ENCODE data around the gene GUCY2C.

The GUCY2C gene

DNA sequence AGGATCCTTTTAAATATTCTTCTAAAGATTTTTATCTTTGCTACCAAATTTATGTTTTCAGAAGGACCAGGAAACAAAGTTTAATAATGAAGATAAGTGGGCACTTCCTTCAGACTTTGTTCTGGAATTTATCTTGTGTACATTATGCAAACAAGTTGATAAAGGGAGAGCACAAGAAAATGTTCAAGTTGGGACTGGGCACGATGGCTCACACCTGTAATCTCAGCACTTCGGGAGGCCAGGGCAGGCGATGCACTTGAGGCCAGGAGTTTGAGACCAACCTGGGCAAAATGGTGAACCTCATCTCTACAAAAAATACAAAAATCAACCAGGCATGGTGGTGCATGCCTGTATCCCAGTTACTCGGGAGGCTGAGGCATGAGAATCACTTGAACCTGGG is 133.4 kb downstream of the GUCY2C start:
- no peak for DNase-seq (ENCODE audit: low read depth)
- H3K4me3 ChIP-seq (ENCODE audit: control insufficient read depth, low read depth, low read length): no peak overlapping the region
- TF ChIP-seq, protein P1, sequence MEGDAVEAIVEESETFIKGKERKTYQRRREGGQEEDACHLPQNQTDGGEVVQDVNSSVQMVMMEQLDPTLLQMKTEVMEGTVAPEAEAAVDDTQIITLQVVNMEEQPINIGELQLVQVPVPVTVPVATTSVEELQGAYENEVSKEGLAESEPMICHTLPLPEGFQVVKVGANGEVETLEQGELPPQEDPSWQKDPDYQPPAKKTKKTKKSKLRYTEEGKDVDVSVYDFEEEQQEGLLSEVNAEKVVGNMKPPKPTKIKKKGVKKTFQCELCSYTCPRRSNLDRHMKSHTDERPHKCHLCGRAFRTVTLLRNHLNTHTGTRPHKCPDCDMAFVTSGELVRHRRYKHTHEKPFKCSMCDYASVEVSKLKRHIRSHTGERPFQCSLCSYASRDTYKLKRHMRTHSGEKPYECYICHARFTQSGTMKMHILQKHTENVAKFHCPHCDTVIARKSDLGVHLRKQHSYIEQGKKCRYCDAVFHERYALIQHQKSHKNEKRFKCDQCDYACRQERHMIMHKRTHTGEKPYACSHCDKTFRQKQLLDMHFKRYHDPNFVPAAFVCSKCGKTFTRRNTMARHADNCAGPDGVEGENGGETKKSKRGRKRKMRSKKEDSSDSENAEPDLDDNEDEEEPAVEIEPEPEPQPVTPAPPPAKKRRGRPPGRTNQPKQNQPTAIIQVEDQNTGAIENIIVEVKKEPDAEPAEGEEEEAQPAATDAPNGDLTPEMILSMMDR (conservative IDR thresholded peaks at IDR 0.05; ENCODE audit: control insufficient read depth, insufficient read depth, low read depth, low read length): no peak
